ENCODE results near the gene UBL3.

The UBL3 gene

DNA sequence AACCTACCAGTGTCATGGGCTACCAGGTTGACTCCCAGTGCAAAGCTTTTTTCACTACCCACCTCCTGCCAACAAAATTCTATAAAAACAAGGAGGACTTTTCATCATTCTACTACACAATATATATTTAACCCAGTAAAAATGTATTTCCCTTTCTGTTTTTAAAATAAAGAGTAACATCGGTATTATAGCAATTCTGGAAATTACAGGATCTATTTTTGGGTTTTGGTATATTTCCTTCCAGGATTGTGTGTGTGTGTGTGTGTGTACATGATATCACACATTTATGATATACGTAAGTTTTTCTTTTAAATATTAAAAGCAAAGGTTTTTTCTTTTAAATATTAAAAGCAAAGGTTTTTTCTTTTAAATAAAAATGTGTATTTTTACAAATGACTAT lies 6.0 kb upstream of the UBL3 start:
- DNase-seq = no peak

DNA sequence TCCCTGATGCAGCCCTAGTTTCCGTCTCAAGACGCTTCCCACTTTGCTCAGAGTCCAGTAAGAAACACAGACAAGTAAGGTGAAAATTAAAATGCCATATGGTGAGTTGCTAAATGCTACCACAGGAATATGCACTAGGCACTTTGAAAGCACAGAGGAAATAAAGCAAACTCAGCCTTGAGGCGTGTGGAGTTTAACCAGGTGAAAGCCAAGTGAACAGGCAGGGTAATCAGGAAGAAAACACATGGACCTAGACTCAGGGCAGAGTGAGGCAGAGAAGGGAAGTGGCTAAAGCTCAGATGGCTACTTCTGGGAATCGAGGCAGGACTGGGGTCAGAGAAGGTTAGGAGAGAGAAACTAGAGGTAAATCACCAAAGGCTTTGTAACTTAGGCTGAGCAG lies 5.4 kb upstream of the UBL3 start:
- DNase-seq = no peak

DNA sequence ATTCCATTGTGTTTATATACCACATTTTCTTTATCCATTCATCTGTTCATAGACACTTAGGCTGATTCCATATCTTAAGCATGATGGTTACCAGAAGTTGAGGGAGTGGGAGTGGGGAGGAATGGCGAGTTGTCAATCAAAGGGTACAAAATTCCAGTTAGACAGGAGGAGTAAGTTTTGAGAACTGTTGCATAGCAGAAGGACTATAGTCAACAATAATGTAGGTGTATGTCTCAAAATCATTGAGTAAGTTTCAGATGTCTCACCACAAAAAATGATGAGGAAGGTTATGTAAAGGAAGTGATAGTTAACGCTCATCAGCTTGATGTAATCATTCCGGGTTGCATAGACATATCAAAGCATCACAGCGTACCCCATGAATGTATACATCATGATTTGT lies 4.6 kb upstream of the UBL3 start:
- no peak for DNase-seq

- DNase-seq = no peak
Measured at GRCh38 chr13:29853131-29853530, 2.7 kb upstream of the UBL3 start.

DNA sequence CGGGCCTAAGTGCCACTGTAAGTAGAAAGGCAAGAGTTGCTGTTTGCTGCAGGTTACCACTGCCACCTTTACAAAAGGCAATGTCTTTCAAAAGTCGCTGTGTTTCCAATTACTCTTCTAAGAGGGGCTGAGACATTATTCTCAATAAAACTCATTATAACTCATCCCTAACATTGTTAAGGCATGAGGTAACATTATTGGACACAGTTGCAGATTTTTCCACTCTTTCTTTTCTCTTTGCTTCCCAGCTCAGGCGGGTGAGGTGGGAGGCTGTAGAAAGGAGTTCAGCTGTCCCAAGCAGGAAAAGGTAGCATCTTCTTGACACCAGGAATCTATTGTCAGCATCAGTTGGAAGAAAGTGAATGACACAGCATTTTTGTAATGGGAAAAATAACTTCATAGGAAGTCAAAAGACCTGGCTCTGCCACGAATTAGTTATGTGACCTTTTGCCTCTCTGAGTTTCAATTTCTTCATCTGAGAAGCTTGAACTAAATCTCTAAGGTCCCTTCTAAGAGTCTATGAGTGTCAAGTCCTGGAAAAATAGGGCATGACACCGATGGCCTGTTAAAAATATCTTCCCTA lies 2.1 kb upstream of the UBL3 start:
- DNase-seq = no peak

DNA sequence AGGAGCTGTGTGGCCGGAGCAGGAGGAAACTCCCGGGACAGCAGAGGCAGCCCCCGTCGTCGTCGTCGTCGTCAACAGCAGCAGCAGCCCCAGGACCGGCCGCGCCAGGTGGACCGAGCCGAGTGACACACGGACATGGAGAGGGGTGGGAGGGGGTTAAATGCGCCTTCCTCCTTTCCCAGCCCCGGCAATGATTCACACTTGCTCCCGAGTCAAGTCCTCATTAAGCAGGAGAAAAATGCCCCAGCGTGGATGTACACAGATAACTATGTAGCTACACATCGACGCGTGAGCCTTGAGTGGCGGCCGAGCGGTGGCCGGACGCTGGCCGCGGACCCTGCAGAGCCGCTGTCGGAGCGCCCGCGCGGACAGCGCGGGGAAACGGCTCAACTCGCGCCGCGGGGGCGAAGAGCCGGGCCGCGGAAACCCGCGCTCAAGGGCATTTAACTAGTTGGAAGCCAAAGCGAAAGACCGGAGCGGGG lies 645 bp downstream of the UBL3 start:
- peak; percentile 90 for DNase-seq

- peak; percentile 76 for DNase-seq
Measured at GRCh38 chr13:29849071-29849631, 1.3 kb downstream of the UBL3 start.

DNA sequence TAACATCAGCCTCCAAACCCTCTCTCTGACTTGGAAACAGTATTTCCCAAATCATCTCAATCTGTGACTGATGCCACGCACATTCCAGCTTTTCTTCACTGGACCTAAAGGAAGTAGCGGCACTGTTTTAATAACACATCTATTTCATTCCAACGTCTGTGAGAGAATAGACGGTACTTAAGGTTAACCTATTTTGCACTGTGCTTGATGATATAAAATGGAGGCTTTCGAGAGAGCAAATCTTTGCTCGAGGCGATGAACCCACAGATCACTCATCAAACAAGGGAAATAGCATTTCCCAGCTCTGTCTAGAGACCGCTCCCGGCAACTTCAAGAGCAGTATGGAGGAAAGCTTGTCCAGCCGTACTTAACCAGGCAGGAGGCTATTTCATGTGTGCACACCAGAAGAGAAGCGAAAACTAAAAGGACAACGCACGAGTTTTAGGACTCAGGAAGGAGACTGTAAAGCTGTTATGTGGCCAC lies 2.9 kb downstream of the UBL3 start:
- peak; percentile 65 for DNase-seq

DNA sequence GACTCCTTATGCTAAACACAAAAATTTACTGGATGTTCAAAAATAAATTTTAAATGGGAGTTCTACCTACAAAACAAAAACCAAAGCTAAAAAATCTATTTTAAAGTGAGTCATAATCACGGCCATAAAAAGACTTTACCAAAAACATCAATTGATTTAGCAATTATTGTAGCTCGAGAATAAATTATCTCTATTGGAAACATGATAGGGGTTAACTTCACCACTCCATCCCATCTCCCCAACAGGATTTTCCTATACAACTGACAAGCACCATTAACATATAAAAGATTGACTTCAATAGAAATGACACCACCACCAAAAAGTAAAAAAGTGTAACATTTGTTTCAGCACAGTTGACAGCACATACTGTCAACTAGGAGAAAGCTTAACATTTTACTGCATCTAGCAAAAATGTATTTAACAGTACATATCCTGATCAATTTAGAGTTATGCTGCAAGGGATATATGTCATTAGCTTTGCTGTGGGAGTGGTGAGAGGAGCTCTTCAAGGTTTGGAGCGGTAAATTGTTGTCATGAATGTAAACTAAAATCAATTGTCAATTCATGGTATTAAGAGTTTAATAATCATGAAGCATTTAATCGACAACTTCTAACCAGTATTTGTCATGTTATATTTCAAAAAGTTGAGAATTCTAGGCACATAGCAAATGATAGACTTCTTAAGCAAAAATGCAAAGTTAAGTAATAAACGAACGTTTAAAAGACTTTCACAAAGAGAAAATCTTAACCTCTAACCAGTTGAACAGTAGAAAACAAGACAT lies 3.8 kb downstream of the UBL3 start:
- no peak for DNase-seq

DNA sequence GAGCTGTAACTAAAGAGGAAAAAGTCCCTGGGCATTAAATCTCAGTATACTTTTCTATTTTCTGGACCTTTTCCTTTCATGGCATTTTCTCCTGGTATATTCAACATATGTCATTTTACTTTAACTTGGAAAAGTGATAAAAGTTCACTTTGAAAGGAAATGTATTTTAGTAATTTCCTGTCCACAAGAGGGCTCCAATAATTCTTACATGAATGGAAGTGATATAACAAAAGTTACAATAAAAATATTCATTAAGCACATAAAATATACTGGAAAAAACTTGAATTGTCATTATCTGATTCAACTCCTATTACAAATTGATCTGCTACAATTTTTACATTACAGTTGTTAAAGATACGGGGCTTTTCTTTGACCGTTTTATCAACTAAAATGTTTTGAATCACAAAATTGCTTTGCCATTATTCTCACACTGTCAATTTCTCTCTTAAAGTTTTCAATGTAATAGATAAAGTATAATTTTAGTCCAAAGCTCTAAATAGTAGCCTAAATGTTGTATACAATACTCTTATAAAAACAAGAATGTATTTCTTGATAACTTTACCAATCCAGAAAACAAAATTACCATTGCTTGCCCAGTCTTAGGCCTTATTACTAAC lies 4.9 kb downstream of the UBL3 start:
- DNase-seq = peak; percentile 43

- DNase-seq = no peak
Measured at GRCh38 chr13:29844441-29844840, 6.0 kb downstream of the UBL3 start.

DNA sequence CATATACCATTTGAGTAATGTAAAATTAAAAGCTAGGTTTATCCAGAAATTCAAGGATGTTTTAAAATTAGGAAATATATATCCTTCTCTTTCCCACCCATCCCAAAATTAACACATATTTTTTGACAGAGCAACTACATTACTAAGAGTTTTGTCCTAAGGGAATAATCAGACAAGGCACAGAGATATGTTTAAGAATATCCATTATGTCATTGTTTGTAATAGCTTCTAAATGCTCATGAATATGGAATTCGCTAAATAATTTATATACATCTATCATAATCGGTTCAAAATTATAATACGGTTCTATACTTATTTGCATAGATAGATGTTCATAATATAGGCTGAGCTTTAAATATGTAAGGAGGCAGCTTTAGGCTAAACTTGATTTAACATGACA lies 9.8 kb downstream of the UBL3 start:
- no peak for DNase-seq

- DNase-seq = peak; percentile 36
Measured at GRCh38 chr13:29835280-29836061, 14.9 kb downstream of the UBL3 start.

DNA sequence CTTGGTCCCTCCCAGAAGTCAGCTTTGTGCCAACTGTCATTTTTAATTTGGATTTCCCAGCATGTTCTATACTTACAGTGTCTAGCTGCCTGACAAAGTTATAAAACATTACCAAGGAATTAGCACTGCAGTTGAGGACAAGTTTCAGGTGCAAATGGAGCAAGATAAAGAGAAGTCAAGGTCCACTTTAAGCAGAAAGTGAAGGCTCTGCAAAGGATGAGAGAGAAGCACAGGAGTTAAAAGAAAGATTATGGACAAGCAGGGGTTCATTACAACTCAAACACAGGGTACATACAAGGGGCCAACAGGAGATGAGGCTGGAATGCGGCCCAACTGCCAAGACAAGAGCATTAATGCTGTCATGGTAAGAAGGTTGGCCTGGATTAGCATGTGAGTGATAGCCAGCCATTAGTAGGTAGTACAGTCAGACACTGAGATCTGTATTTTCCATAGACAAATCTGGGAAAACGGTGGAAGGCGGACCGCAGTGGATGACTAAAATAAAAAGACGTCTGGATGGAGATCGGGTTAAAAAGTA lies 17.6 kb downstream of the UBL3 start:
- no peak for DNase-seq

DNA sequence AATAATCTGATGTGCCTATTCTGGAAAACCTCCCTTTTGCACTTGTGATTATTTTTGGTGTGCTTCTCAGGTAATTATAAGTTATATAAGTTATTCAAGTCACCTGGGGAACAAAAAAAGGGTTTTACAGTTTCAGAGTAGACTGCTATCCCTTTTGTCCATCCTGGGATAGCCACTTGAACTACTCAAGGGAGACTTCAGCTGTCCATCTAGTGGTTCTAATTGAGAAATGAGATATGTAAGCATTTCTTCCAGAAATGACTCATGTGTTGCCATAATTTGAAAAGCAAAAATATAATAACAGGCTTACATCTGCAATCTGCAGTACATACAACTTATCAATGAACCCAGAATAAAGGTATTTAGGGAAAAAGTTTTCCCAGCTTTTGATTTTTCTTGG lies 20.4 kb downstream of the UBL3 start:
- DNase-seq = no peak

DNA sequence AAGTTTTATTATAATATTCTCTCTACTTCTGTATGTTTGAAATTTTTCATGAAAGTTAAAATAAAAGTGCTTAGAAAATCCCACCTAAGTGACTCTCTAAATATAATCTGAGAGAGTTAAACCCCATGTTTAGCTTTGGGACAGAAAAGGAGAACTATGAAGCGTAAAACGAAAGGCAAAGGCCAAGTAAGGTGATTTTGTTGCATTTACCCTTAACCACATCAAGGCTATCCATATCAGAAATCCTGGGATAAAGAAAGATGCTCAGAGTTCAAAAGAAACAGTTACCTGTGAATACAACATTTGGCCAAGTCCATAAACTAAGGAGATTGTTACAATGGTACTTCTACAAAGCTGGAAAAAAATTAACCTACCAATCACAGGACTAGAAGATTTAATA lies 31.3 kb downstream of the UBL3 start:
- DNase-seq = no peak

- no peak for DNase-seq
Measured at GRCh38 chr13:29817604-29818378, 32.6 kb downstream of the UBL3 start.

DNA sequence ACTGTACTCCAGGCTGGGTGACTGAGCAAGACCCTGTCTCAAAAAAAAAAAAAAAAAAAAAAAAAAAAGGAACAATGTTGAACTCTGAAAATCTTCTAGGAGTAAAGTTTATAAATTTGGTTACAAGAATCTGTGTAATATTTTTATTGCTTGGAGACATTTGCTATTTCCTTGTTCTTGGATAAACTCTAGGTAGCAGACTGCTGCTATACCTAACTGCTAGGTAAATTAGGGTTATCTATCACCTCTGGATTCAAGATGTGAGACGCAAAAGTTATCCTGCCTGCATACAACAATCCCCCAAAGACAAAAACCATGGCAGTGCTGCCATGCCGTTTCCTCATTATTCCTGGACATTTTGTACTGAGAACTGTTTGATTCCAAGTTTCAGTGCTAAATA lies 33.7 kb downstream of the UBL3 start:
- no peak for DNase-seq

DNA sequence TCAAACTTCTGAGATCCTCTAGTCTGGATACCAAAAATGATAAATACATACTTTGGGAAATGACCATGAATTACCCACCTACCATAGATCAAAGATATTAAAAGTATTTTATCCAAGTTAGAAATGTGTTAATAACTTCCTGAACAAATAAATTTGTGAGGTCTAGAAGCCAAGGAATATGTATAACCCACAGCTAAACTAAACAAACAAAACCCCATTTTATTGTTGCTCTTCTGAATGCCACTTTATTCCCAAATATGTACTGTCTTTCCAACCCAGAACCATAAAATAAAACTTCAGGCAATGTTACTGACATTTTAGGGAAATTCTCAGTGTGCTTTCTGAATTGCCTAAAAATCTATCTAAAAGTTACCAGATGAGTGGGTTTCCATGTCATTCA lies 35.1 kb downstream of the UBL3 start:
- DNase-seq = no peak

DNA sequence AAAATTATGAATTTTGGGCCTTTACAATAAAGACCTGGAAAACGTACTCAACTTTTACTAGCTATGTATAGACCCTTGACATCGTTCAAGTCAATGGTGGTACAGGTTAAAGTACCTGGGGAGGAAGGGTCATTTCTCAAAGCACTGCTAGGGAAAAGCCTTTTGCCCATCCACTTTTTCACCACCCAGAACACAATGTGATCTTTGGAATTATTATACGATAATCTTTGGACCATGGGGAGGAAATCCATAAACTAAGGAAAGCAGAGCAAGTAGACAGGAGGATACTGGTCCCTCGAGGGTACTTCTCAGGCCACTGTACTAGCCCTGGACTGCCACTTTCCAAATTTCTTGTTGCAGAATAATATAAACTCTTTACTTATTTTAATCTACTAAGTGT lies 39.5 kb downstream of the UBL3 start:
- no peak for DNase-seq

- DNase-seq = peak; percentile 57
Measured at GRCh38 chr13:29810145-29810742, 40.2 kb downstream of the UBL3 start.

Data from DMS53 (cell line).